Rectal smooth muscle tissue (tissue), 1 donor: Measurements from ENCODE around the gene NASP.

Source experiments
- H3K27ac ChIP-seq: one replicate; pipeline ENCODE4 v1.7.0; 2013; ENCODE audit warnings: low read depth, low read length, inconsistent platforms
- H3K27me3 ChIP-seq: one replicate; pipeline ENCODE4 v1.7.0; 2013; ENCODE audit warnings: low read length; ENCODE audit not compliant: control insufficient read depth, insufficient read depth
- H3K36me3 ChIP-seq: one replicate; pipeline ENCODE4 v1.7.0; 2013; ENCODE audit warnings: low read length; ENCODE audit not compliant: control insufficient read depth, insufficient read depth
- H3K4me1 ChIP-seq: one replicate; pipeline ENCODE4 v1.7.0; 2013; ENCODE audit warnings: low read length; ENCODE audit not compliant: control insufficient read depth, insufficient read depth
- H3K4me3 ChIP-seq: one replicate; pipeline ENCODE4 v1.7.0; 2013; ENCODE audit warnings: low read length
- H3K9ac ChIP-seq: one replicate; pipeline ENCODE4 v1.7.0; 2013; ENCODE audit warnings: low read length

The NASP gene

GRCh38 chr1:45635211-45635610 is 51.4 kb downstream of the NASP start:
- no peak overlapping the region for H3K9ac ChIP-seq

GRCh38 chr1:45640293-45640692 is 56.5 kb downstream of the NASP start:
- no peak overlapping the region for H3K9ac ChIP-seq
- H3K27ac ChIP-seq, result no peak overlapping the region
- H3K4me3 ChIP-seq, result no peak overlapping the region
- H3K27me3 ChIP-seq, result no peaks in the 10 kb centered on the region
- peaks cover 20% of the 10 kb centered on the region for H3K36me3 ChIP-seq
- no peaks in the 10 kb centered on the region for H3K4me1 ChIP-seq

More at GRCh38 chr1:45635211-45635610, 51.4 kb downstream of the NASP start:
- H3K27ac ChIP-seq, result no peak overlapping the region
- peaks cover 36% of the 10 kb centered on the region for H3K36me3 ChIP-seq
- H3K4me3 ChIP-seq, result no peak overlapping the region
- no peaks in the 10 kb centered on the region for H3K27me3 ChIP-seq
- no peaks in the 10 kb centered on the region for H3K4me1 ChIP-seq

- Histone ChIP-seq H3K4me3 (no peak overlapping the region), H3K9ac (no peak overlapping the region), H3K4me1 (no peaks in the 10 kb centered on the region), H3K27ac (no peak overlapping the region), H3K36me3 (peaks cover 16% of the 10 kb centered on the region), H3K27me3 (no peaks in the 10 kb centered on the region)
These were observed 59.5 kb downstream of the NASP start for GRCh38 chr1:45643321-45643720.

- H3K9ac ChIP-seq, result no peak overlapping the region
- H3K36me3 ChIP-seq, result peaks cover 18% of the 10 kb centered on the region
These were observed 60.1 kb downstream of the NASP start for GRCh38 chr1:45643978-45644377.

GRCh38 chr1:45644661-45645060 is 60.8 kb downstream of the NASP start:
- H3K27ac ChIP-seq, result no peak overlapping the region
- H3K9ac ChIP-seq, result no peak overlapping the region
- peaks cover 15% of the 10 kb centered on the region for H3K36me3 ChIP-seq
- no peak overlapping the region for H3K4me3 ChIP-seq
- no peaks in the 10 kb centered on the region for H3K4me1 ChIP-seq
- H3K27me3 ChIP-seq, result no peaks in the 10 kb centered on the region

More at GRCh38 chr1:45643978-45644377, 60.1 kb downstream of the NASP start:
- no peak overlapping the region for H3K4me3 ChIP-seq
- H3K27me3 ChIP-seq, result no peaks in the 10 kb centered on the region
- no peak overlapping the region for H3K27ac ChIP-seq
- no peaks in the 10 kb centered on the region for H3K4me1 ChIP-seq

GRCh38 chr1:45647248-45648021 is 63.6 kb downstream of the NASP start:
- Histone ChIP-seq H3K27me3 (no peaks in the 10 kb centered on the region), H3K27ac (no peak overlapping the region), H3K4me3 (no peak overlapping the region), H3K36me3 (peaks cover 14% of the 10 kb centered on the region), H3K4me1 (no peaks in the 10 kb centered on the region), H3K9ac (no peak overlapping the region)

GRCh38 chr1:45654540-45655280 is 70.9 kb downstream of the NASP start:
- Histone ChIP-seq H3K27me3 (no peaks in the 10 kb centered on the region), H3K36me3 (peaks cover 38% of the 10 kb centered on the region), H3K4me3 (no peak overlapping the region), H3K9ac (no peak overlapping the region), H3K4me1 (no peaks in the 10 kb centered on the region), H3K27ac (no peak overlapping the region)

- Histone ChIP-seq H3K4me3 (no peak overlapping the region), H3K9ac (no peak overlapping the region), H3K36me3 (peaks cover 32% of the 10 kb centered on the region), H3K4me1 (no peaks in the 10 kb centered on the region), H3K27ac (no peak overlapping the region), H3K27me3 (no peaks in the 10 kb centered on the region)
These were observed 72.9 kb downstream of the NASP start for GRCh38 chr1:45656573-45657226.

- no peak overlapping the region for H3K4me3 ChIP-seq
- no peak overlapping the region for H3K9ac ChIP-seq
- H3K4me1 ChIP-seq, result no peaks in the 10 kb centered on the region
- H3K36me3 ChIP-seq, result peaks cover 32% of the 10 kb centered on the region
- no peaks in the 10 kb centered on the region for H3K27me3 ChIP-seq
- no peak overlapping the region for H3K27ac ChIP-seq
These were observed 74.3 kb downstream of the NASP start for GRCh38 chr1:45658171-45658570.

GRCh38 chr1:45659222-45659621 is 75.4 kb downstream of the NASP start:
- Histone ChIP-seq H3K9ac (no peak overlapping the region), H3K4me3 (no peak overlapping the region), H3K4me1 (no peaks in the 10 kb centered on the region), H3K27me3 (no peaks in the 10 kb centered on the region), H3K27ac (no peak overlapping the region), H3K36me3 (peaks cover 28% of the 10 kb centered on the region)

GRCh38 chr1:45660336-45660735 is 76.5 kb downstream of the NASP start:
- no peak overlapping the region for H3K4me3 ChIP-seq
- no peak overlapping the region for H3K9ac ChIP-seq
- no peak overlapping the region for H3K27ac ChIP-seq
- peaks cover 17% of the 10 kb centered on the region for H3K36me3 ChIP-seq
- H3K4me1 ChIP-seq, result no peaks in the 10 kb centered on the region
- H3K27me3 ChIP-seq, result no peaks in the 10 kb centered on the region

- Histone ChIP-seq H3K36me3 (no peaks in the 10 kb centered on the region), H3K27ac (no peak overlapping the region), H3K27me3 (no peaks in the 10 kb centered on the region), H3K4me3 (no peak overlapping the region), H3K4me1 (peaks cover 4% of the 10 kb centered on the region), H3K9ac (no peak overlapping the region)
These were observed 83.0 kb downstream of the NASP start for GRCh38 chr1:45666836-45667235.
